Transverse colon (tissue), 4 donors: ENCODE data around the gene C5orf63. TPM values are rescaled to one million over a fixed set of nuclear protein-coding genes. Genes with fewer than 3 reads are reported as not detected.
A peak's percentile ranks its signal among the peaks of the same experiment; 100 is the strongest.

Source experiments
- DNase-seq: peaks from one replicate; pipeline ENCODE4 v3.0.0-alpha.2; 2019
- H3K27ac ChIP-seq, 4 donors: fragments of 200-600 bp; sonication (generic); 2 replicates each; pipeline ENCODE4 v1.5.1; 2016 to 2018; ENCODE audit warnings: inconsistent platforms in 4 of 4
- H3K27me3 ChIP-seq: fragments of 200-600 bp; sonication (generic); 2 replicates; pipeline ENCODE4 v1.5.1; 2017; ENCODE audit warnings: inconsistent platforms
- H3K36me3 ChIP-seq, 4 donors: fragments of 200-600 bp; sonication (generic); 2 replicates each; pipeline ENCODE4 v1.5.1; 2017 to 2019; ENCODE audit warnings: inconsistent platforms in 4 of 4
- H3K4me1 ChIP-seq, 4 donors: fragments of 200-600 bp; sonication (generic); 2 replicates each; pipeline ENCODE4 v1.5.1; 2017 to 2020; ENCODE audit warnings: inconsistent platforms in 4 of 4
- H3K4me3 ChIP-seq, 4 donors: fragments of 200-600 bp; sonication (generic); 1 replicate in 1 of 4; 2 replicates in 3 of 4; pipeline versions ENCODE4 v1.5.1 to v1.6.1; 2017 to 2019; ENCODE audit warnings: inconsistent platforms in 4 of 4
- H3K9me3 ChIP-seq, 2 donors: fragments of 200-600 bp; sonication (generic); 2 replicates each; pipeline ENCODE4 v1.5.1; 2017 to 2019; ENCODE audit warnings: inconsistent platforms in 2 of 2
- EP300 ChIP-seq: sonication (generic); formaldehyde crosslinking; IDR thresholded peaks from one replicate; pipeline ENCODE4 v1.6.1; 2017; ENCODE audit warnings: antibody characterized with exemption, low read depth
- POLR2A ChIP-seq: fragments of 450-650 bp; IDR thresholded peaks from one replicate; pipeline ENCODE4 v1.6.1; 2016; ENCODE audit warnings: antibody characterized with exemption, mild to moderate bottlenecking, moderate library complexity
- POLR2AphosphoS5 ChIP-seq, 3 donors: sonication (generic); formaldehyde crosslinking; IDR thresholded peaks; one replicate each; pipeline ENCODE4 v1.6.1; 2016; ENCODE audit warnings: antibody characterized with exemption in 3 of 3
- WGBS, 2 donors: methylation state at CpG; one replicate each; pipeline ENCODE4 v1.1.5; 2018; ENCODE audit warnings: low coverage in 1 of 2; 5-methylcytosine and 5-hydroxymethylcytosine counted together
- in situ Hi-C, 4 donors: fragments of 200-750 bp; cut with MboI; loops; one replicate each; pipeline versions ENCODE4 v1.15.0 to v1.15.1; 2017; ENCODE audit warnings: low sequenced_read_pairs in 3 of 4, low pct_ligation_motif_present in 1 of 4, low pct_unique_long_range_greater_than_20kb in 1 of 4
- intact Hi-C: fragments of 100-400 bp; cut with DNase I; formaldehyde crosslinking; loops from one replicate; pipeline ENCODE4 v1.15.1; 2023; ENCODE audit warnings: low total_unique reads
- total RNA-seq, 4 donors: library from RNA; depleted of rRNA; stranded (reverse); fragments of >200 nt; gene quantifications; one replicate each; pipeline ENCODE4 v1.1.0, GENCODE V29; 2016
- TF ChIP-seq, protein P1 (sequence below), 5 experiments: fragments of 200-600 bp in 3 of 5; fragments of 450-650 bp in 2 of 5; sonication (generic) in 3 of 5; IDR thresholded peaks; 1 replicate in 2 of 5; 2 replicates in 3 of 5; pipeline ENCODE4 v1.5.1; 2016 to 2017; ENCODE audit warnings: antibody characterized with exemption in 5 of 5, inconsistent platforms in 3 of 5, mild to moderate bottlenecking in 2 of 5, moderate library complexity in 1 of 5

Gene C5orf63
- total RNA-seq, 4 donors from 2014 or later: 2.4 to 33.7 (median 12.2) TPM

DNA sequence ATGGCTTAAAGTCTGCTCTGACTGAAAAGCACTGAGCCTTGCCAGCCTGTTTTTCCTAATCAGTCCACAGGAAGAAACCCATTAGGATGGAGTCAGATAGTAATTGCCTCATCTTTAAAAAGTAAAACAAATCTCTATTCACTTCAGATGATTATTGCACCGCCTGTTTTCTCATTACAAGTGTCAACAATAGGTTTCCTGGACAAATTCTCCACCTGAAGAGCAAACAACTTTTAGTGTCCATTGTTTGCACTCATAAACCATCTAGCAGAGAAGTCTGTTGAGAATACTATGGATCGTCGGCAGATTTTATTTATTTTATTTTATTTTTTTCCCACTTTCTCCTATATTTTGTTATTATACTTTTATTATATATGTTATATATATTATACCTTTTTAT lies 20.3 kb downstream of the C5orf63 start:
- H3K9me3 ChIP-seq: no peaks in the 10 kb centered on the region
- no peak overlapping the region for H3K27ac ChIP-seq
- in situ Hi-C loops (no loop called here), intact Hi-C loops (no loop called here)
- DNase-seq: no peak
- TF ChIP-seq POLR2AphosphoS5 (IDR thresholded peaks at IDR 0.05) (no peak), EP300 (no peak), POLR2A (no peak)
- TF ChIP-seq, protein P1, sequence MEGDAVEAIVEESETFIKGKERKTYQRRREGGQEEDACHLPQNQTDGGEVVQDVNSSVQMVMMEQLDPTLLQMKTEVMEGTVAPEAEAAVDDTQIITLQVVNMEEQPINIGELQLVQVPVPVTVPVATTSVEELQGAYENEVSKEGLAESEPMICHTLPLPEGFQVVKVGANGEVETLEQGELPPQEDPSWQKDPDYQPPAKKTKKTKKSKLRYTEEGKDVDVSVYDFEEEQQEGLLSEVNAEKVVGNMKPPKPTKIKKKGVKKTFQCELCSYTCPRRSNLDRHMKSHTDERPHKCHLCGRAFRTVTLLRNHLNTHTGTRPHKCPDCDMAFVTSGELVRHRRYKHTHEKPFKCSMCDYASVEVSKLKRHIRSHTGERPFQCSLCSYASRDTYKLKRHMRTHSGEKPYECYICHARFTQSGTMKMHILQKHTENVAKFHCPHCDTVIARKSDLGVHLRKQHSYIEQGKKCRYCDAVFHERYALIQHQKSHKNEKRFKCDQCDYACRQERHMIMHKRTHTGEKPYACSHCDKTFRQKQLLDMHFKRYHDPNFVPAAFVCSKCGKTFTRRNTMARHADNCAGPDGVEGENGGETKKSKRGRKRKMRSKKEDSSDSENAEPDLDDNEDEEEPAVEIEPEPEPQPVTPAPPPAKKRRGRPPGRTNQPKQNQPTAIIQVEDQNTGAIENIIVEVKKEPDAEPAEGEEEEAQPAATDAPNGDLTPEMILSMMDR (IDR thresholded peaks at IDR 0.05): no peak
- H3K4me3 ChIP-seq: no peak overlapping the region
- no peaks in the 10 kb centered on the region for H3K4me1 ChIP-seq
- H3K36me3 ChIP-seq: no peaks in the 10 kb centered on the region
- WGBS, 2 donors: 45 to 53% methylated on average over 2 to 3 of the region's 3 CpGs
- no peaks in the 10 kb centered on the region for H3K27me3 ChIP-seq

GRCh38 chr5:127051591-127051990 lies 21.7 kb downstream of the C5orf63 start:
- intact Hi-C loops (no loop called here), in situ Hi-C loops (no loop called here)
- 86 to 100% methylated on average over 1 of the region's 1 CpG for WGBS, 2 donors
- no peak for DNase-seq
- no peak for TF ChIP-seq POLR2AphosphoS5 (IDR thresholded peaks at IDR 0.05)
- TF ChIP-seq, protein P1 (IDR thresholded peaks at IDR 0.05): no peak
- TF ChIP-seq POLR2A: no peak
- TF ChIP-seq EP300: no peak
- Histone ChIP-seq H3K4me3 (no peak overlapping the region), H3K36me3 (no peaks in the 10 kb centered on the region), H3K27me3 (no peaks in the 10 kb centered on the region), H3K27ac (no peak overlapping the region), H3K9me3 (no peaks in the 10 kb centered on the region), H3K4me1 (peaks cover 0 to 6% (median 0%) of the 10 kb centered on the region in 4 donors)

GRCh38 chr5:127046343-127047072 lies 26.8 kb downstream of the C5orf63 start:
- no peak for DNase-seq
- 74 to 76% methylated on average over 3 to 4 of the region's 4 CpGs for WGBS, 2 donors
- Histone ChIP-seq H3K27me3 (no peaks in the 10 kb centered on the region), H3K27ac (peak overlapping the region in 1 of 4 donors; percentile 28), H3K9me3 (no peaks in the 10 kb centered on the region), H3K4me1 (peaks cover 0 to 19% (median 5%) of the 10 kb centered on the region in 4 donors), H3K4me3 (no peak overlapping the region), H3K36me3 (no peaks in the 10 kb centered on the region)
- in situ Hi-C loops: loop anchor here in 1 of 4 donors (25.0 kb wide), 1 partner anchor 184 kb away; no protein-coding TSS in a partner anchor
- intact Hi-C loops: no loop called here
- TF ChIP-seq POLR2A: no peak
- no peak for TF ChIP-seq EP300
- TF ChIP-seq, protein P1 (IDR thresholded peaks at IDR 0.05): no peak
- TF ChIP-seq POLR2AphosphoS5 (IDR thresholded peaks at IDR 0.05): no peak

DNA sequence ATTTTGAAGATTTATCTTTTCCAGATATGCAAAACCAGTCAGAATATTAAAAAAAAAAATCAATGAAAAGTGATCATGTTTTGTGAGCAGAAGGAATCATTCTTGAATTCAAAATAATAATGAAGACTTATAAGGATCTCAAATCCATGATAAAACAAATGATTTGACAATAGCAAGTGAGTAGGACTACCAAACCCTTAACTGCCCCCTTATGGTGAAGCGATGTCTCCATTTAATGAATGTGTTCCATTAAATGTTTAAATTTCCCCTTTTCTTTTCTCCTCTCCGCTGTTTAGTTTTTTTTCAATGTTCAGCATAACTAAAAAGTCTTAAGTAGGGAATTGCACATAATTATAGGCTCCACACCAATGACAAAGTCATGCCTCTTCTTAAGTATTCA lies 30.7 kb downstream of the C5orf63 start:
- TF ChIP-seq, protein P1 (IDR thresholded peaks at IDR 0.05): no peak
- TF ChIP-seq EP300: no peak
- no peak for TF ChIP-seq POLR2AphosphoS5 (IDR thresholded peaks at IDR 0.05)
- no peak for TF ChIP-seq POLR2A
- intact Hi-C loops: loop anchor here (5.0 kb wide), 1 partner anchor 1460 kb away; no protein-coding TSS in a partner anchor
- Histone ChIP-seq H3K9me3 (no peaks in the 10 kb centered on the region), H3K36me3 (no peaks in the 10 kb centered on the region), H3K4me1 (peaks cover 3 to 40% (median 13%) of the 10 kb centered on the region in 4 donors), H3K27me3 (no peaks in the 10 kb centered on the region), H3K27ac (peak overlapping the region in 2 of 4 donors; percentile 77 to 86), H3K4me3 (no peak overlapping the region)
- WGBS, 2 donors: 93 to 94% methylated on average over 2 of the region's 2 CpGs
- in situ Hi-C loops: loop anchor here in 1 of 4 donors (25.0 kb wide), 1 partner anchor 180 kb away; no protein-coding TSS in a partner anchor
- DNase-seq: no peak
